ENCODE results near the gene PSG5. TPM values are rescaled to one million over a fixed set of nuclear protein-coding genes. Genes with fewer than 3 reads are reported as not detected.
"Not testable (repeated sequence)": the region's sequence is repeated elsewhere in the genome, so short reads cannot be mapped to it uniquely, and the experiment has no call there.

Gene PSG5
- total RNA-seq (2014; rRNA removed; shearing (Covaris generic); ENCODE audit: low replicate concordance) = not detected in 2 replicates

- H3K9ac ChIP-seq (ENCODE audit: low read length); H3K4me3 ChIP-seq (ENCODE audit: low read length); H4K20me1 ChIP-seq (ENCODE audit: insufficient read depth, low read depth, low read length); H3K27ac ChIP-seq (ENCODE audit: low read length); H3K4me1 ChIP-seq (ENCODE audit: low read length); H3K9me2 ChIP-seq (replicated peaks; ENCODE audit: insufficient read depth, low read length); H3K36me3 ChIP-seq (ENCODE audit: insufficient read depth, low read length); DNase-seq; H3K79me2 ChIP-seq (ENCODE audit: low read length); H3K27me3 ChIP-seq (ENCODE audit: low read length); H2AFZ ChIP-seq (ENCODE audit: low read length); H3K4me2 ChIP-seq (ENCODE audit: low read depth, low read length, poor library complexity, severe bottlenecking); H3K9me3 ChIP-seq (ENCODE audit: low read length): not testable (repeated sequence)
Observed at GRCh38 chr19:43186311-43186935, at the start of gene PSG5. Gene PSG5, minus strand, starts transcription at chr19:43186536. Its CDS starts 131 bp downstream, at chr19:43186405.

DNA sequence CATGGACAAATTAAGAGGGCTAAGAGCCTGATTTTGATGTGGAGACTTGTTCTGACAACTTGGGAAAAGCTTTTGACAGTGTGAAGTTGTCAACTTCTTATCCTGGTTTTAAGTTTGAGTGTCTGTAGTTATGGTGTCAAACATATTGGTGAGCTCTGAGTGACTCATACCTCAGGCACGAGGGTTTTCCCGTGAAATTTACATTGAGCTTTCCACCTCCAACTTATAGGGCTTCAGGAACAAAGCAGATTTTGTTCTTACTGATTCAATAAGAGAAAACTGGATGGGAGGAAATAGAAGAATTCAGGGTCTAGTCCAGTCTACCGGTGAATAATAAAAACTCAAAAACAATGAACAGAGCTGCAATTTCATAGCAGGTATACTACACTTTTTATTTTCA is 49.4 kb upstream of the PSG5 start:
- DNase-seq; H3K27ac ChIP-seq (ENCODE audit: low read length); H3K9ac ChIP-seq (ENCODE audit: low read length); H3K9me3 ChIP-seq (ENCODE audit: low read length); H3K9me2 ChIP-seq (replicated peaks; ENCODE audit: insufficient read depth, low read length); H3K36me3 ChIP-seq (ENCODE audit: insufficient read depth, low read length); H3K79me2 ChIP-seq (ENCODE audit: low read length); H3K27me3 ChIP-seq (ENCODE audit: low read length); H3K4me1 ChIP-seq (ENCODE audit: low read length); H3K4me3 ChIP-seq (ENCODE audit: low read length); H3K4me2 ChIP-seq (ENCODE audit: low read depth, low read length, poor library complexity, severe bottlenecking); H4K20me1 ChIP-seq (ENCODE audit: insufficient read depth, low read depth, low read length); H2AFZ ChIP-seq (ENCODE audit: low read length): not testable (repeated sequence)

- Histone ChIP-seq H3K9ac (ENCODE audit: low read length) (no peak overlapping the region), H3K79me2 (ENCODE audit: low read length) (no peaks in the 10 kb centered on the region), H3K9me2 (replicated peaks; ENCODE audit: insufficient read depth, low read length) (no peaks in the 10 kb centered on the region), H3K4me1 (ENCODE audit: low read length) (no peaks in the 10 kb centered on the region), H3K4me2 (ENCODE audit: low read depth, low read length, poor library complexity, severe bottlenecking) (no peak overlapping the region), H3K9me3 (ENCODE audit: low read length) (no peaks in the 10 kb centered on the region), H3K27ac (ENCODE audit: low read length) (no peak overlapping the region), H2AFZ (ENCODE audit: low read length) (no peak overlapping the region), H3K27me3 (ENCODE audit: low read length) (no peaks in the 10 kb centered on the region), H3K36me3 (ENCODE audit: insufficient read depth, low read length) (no peaks in the 10 kb centered on the region), H4K20me1 (ENCODE audit: insufficient read depth, low read depth, low read length) (no peaks in the 10 kb centered on the region), H3K4me3 (ENCODE audit: low read length) (no peak overlapping the region)
- DNase-seq = peak; percentile 67
Observed at GRCh38 chr19:43229315-43229714, 43.0 kb upstream of the PSG5 start.

GRCh38 chr19:43228730-43229129 is 42.4 kb upstream of the PSG5 start:
- H3K4me3 ChIP-seq (ENCODE audit: low read length); H3K9ac ChIP-seq (ENCODE audit: low read length); H3K9me3 ChIP-seq (ENCODE audit: low read length); H3K79me2 ChIP-seq (ENCODE audit: low read length); H3K4me1 ChIP-seq (ENCODE audit: low read length); H2AFZ ChIP-seq (ENCODE audit: low read length); H3K27me3 ChIP-seq (ENCODE audit: low read length); H3K27ac ChIP-seq (ENCODE audit: low read length); H3K36me3 ChIP-seq (ENCODE audit: insufficient read depth, low read length); H3K9me2 ChIP-seq (replicated peaks; ENCODE audit: insufficient read depth, low read length); H3K4me2 ChIP-seq (ENCODE audit: low read depth, low read length, poor library complexity, severe bottlenecking); H4K20me1 ChIP-seq (ENCODE audit: insufficient read depth, low read depth, low read length): not testable (repeated sequence)
- peak; percentile 45 for DNase-seq

- not testable (repeated sequence) for H3K27ac ChIP-seq (ENCODE audit: low read length); H2AFZ ChIP-seq (ENCODE audit: low read length); H3K79me2 ChIP-seq (ENCODE audit: low read length); H3K9me2 ChIP-seq (replicated peaks; ENCODE audit: insufficient read depth, low read length); H3K4me3 ChIP-seq (ENCODE audit: low read length); DNase-seq; H3K4me1 ChIP-seq (ENCODE audit: low read length); H3K4me2 ChIP-seq (ENCODE audit: low read depth, low read length, poor library complexity, severe bottlenecking); H3K27me3 ChIP-seq (ENCODE audit: low read length); H4K20me1 ChIP-seq (ENCODE audit: insufficient read depth, low read depth, low read length); H3K9me3 ChIP-seq (ENCODE audit: low read length); H3K36me3 ChIP-seq (ENCODE audit: insufficient read depth, low read length); H3K9ac ChIP-seq (ENCODE audit: low read length)
Observed at GRCh38 chr19:43226986-43227385, 40.6 kb upstream of the PSG5 start.

- no peaks in the 10 kb centered on the region for H3K79me2 ChIP-seq (ENCODE audit: low read length)
- H3K9me2 ChIP-seq (replicated peaks; ENCODE audit: insufficient read depth, low read length) = no peaks in the 10 kb centered on the region
- no peaks in the 10 kb centered on the region for H3K9me3 ChIP-seq (ENCODE audit: low read length)
- no peak for DNase-seq
- H3K27me3 ChIP-seq (ENCODE audit: low read length) = no peaks in the 10 kb centered on the region
- H3K4me2 ChIP-seq (ENCODE audit: low read depth, low read length, poor library complexity, severe bottlenecking) = no peak overlapping the region
- H3K4me1 ChIP-seq (ENCODE audit: low read length) = no peaks in the 10 kb centered on the region
- H3K27ac ChIP-seq (ENCODE audit: low read length) = no peak overlapping the region
- H2AFZ ChIP-seq (ENCODE audit: low read length) = no peak overlapping the region
- H3K36me3 ChIP-seq (ENCODE audit: insufficient read depth, low read length) = no peaks in the 10 kb centered on the region
- no peaks in the 10 kb centered on the region for H4K20me1 ChIP-seq (ENCODE audit: insufficient read depth, low read depth, low read length)
- H3K4me3 ChIP-seq (ENCODE audit: low read length) = no peak overlapping the region
- no peak overlapping the region for H3K9ac ChIP-seq (ENCODE audit: low read length)
Observed at GRCh38 chr19:43224855-43225253, 38.5 kb upstream of the PSG5 start.

GRCh38 chr19:43224201-43224854 is 38.0 kb upstream of the PSG5 start:
- H3K36me3 ChIP-seq (ENCODE audit: insufficient read depth, low read length); H3K79me2 ChIP-seq (ENCODE audit: low read length); H3K4me2 ChIP-seq (ENCODE audit: low read depth, low read length, poor library complexity, severe bottlenecking); H3K27me3 ChIP-seq (ENCODE audit: low read length); DNase-seq; H3K9me3 ChIP-seq (ENCODE audit: low read length); H3K4me1 ChIP-seq (ENCODE audit: low read length); H3K9ac ChIP-seq (ENCODE audit: low read length); H4K20me1 ChIP-seq (ENCODE audit: insufficient read depth, low read depth, low read length); H3K27ac ChIP-seq (ENCODE audit: low read length); H3K9me2 ChIP-seq (replicated peaks; ENCODE audit: insufficient read depth, low read length); H2AFZ ChIP-seq (ENCODE audit: low read length); H3K4me3 ChIP-seq (ENCODE audit: low read length): not testable (repeated sequence)

DNA sequence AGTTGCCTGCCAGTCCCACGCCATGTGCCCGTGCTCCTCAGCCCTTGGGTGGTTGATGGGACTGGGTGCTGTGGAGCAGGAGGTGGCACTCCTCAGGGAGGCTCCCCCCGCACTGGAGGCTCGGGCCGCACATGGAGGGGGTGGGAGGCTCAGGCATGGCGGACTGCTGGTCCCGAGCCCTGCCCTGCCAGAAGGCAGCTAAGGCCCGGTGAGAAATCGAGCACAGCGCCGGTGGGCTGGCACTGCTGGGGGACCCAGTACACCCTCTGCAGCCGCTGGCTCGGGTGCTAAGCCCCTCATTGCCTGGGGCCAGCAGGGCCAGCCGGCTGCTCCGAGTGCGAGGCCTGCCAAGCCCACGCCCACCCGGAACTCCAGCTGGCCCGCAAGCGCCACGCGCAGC is 35.6 kb upstream of the PSG5 start:
- H3K4me1 ChIP-seq (ENCODE audit: low read length); H3K4me3 ChIP-seq (ENCODE audit: low read length); H3K36me3 ChIP-seq (ENCODE audit: insufficient read depth, low read length); H3K4me2 ChIP-seq (ENCODE audit: low read depth, low read length, poor library complexity, severe bottlenecking); DNase-seq; H2AFZ ChIP-seq (ENCODE audit: low read length); H3K27ac ChIP-seq (ENCODE audit: low read length); H3K27me3 ChIP-seq (ENCODE audit: low read length); H3K79me2 ChIP-seq (ENCODE audit: low read length); H3K9ac ChIP-seq (ENCODE audit: low read length); H3K9me2 ChIP-seq (replicated peaks; ENCODE audit: insufficient read depth, low read length); H4K20me1 ChIP-seq (ENCODE audit: insufficient read depth, low read depth, low read length); H3K9me3 ChIP-seq (ENCODE audit: low read length): not testable (repeated sequence)
